ENCODE results near the gene PRXL2A. TPM values are rescaled to one million over a fixed set of nuclear protein-coding genes. Genes with fewer than 3 reads are reported as not detected.
"Not testable (repeated sequence)": the region's sequence is repeated elsewhere in the genome, so short reads cannot be mapped to it uniquely, and the experiment has no call there.

Gene PRXL2A
- total RNA-seq, 1 donor from 2014 or later, result 13.2 TPM

DNA sequence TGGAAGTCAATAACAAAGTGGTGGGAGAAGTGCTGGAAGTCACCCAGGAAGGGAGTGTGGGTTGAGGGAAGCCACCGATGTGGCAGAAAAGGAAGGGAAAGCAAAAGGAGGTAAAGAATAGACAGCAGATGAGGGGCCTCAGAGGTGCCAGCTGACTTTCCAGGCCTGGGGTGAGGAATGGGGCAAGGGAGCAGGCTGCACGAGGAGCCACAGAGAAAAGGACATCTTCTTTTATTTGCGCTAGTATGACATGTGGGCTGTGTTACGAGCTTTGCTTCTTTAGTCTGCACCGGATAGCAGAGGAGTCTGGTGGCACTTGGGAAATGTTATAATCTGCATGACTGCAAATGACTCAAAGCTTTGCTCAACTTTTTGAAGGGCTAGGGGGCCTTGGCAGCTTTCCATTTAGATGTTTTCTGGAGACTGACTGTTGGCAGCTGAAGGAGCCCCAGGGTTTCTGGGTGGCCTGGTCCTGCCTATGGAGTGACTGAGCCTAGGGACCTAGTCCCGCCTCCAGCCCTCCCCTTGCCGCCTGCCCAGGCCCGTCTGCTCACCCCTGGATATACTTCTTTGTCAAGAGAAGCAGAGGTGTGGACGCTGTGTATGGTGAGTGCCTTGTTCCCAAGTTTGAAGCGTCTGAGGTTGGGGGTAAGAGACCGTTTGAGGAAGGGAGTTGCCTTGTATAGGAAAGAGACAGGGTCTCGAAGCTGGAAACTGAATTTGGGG is 5.1 kb downstream of the PRXL2A start:
- Mint-ChIP-seq H3K27me3 (ENCODE audit: insufficient read depth) (no peaks in the 10 kb centered on the region), H3K9me3 (no peaks in the 10 kb centered on the region), H3K4me1 (ENCODE audit: low read depth) (peaks cover 21% of the 10 kb centered on the region), H3K36me3 (ENCODE audit: low read depth) (peaks cover 3% of the 10 kb centered on the region), H3K4me3 (no peak overlapping the region), H3K27ac (peak overlapping the region; percentile 35)
- no peak for DNase-seq (ENCODE audit: low spot score)
- intact Hi-C loops (cut with micrococcal nuclease), result no loop called here

DNA sequence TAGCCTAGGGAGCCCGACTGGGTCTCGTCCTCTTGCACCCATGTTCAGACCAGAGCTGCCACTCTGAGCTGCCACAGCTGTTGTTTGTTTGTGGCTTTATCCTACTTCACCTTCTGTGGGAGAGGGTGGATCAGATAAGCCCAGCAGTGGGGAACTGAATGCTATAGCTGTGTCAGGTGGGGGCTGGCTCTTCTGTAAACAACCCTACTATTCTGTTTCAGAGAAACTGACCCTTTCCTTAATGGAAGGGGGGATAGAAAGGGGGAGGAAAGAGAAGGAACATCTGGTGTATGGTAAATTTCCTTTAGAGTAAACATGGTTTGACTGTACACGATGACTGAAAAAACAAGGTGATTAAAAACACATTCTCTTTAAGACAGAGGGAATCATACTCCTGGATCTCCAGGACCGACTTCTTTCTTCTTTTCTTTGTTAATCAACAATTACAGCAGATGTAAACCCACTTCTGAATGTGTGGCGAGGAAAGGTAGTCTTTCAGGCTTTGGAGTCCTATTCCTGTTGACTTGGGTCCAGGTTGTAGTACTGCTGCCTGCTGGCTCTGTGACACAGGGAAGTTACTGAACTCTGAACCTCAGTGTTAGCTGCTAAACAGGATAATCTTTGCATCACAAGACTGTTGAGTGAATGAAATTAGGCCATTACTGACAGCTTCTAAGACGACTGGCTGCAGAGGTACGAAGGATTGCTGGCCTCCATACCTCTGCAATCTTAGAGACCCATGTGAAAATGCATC is 6.0 kb downstream of the PRXL2A start:
- H3K4me3 Mint-ChIP-seq, result no peak overlapping the region
- H3K27me3 Mint-ChIP-seq (ENCODE audit: insufficient read depth), result no peaks in the 10 kb centered on the region
- intact Hi-C loops (cut with micrococcal nuclease), result no loop called here
- H3K36me3 Mint-ChIP-seq (ENCODE audit: low read depth), result peaks cover 3% of the 10 kb centered on the region
- peaks cover 21% of the 10 kb centered on the region for H3K4me1 Mint-ChIP-seq (ENCODE audit: low read depth)
- DNase-seq (ENCODE audit: low spot score), result no peak
- no peaks in the 10 kb centered on the region for H3K9me3 Mint-ChIP-seq
- no peak overlapping the region for H3K27ac Mint-ChIP-seq

DNA sequence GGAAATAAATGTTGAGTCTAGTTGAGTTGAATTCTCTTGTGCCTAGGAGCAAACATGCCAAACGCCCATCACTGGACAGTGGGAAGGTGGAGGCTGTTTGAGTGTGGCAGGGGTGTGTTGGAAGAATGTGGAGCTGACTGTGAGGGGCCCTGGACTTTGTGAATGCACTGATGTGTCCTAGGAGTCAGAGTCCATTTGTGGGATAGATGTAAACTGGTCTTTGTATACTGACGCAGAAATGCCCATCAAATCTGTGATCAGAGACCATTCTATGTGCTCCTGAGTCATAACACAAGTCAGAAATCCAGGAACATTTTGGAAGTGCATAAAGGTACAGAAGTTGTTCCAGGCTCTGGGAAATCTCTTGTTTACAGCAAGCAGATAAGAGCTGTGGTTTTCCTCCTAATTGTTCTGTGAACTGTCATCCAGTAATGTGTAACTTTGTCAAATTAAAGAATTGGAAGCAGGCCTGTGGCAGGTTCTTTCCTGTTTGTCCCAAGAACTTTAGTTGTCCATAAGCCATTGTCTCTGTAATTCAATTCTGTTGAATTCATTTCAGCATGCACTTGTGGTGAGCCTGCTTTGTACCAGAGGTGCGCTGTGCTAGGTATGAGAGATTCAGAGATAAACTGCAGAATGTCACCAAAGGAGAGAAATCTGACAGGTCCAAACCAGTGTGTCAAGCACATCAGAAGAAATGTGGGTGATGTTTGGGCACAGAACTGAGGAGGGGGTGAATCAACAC is 7.6 kb downstream of the PRXL2A start:
- H3K9me3 Mint-ChIP-seq, result no peaks in the 10 kb centered on the region
- H3K36me3 Mint-ChIP-seq (ENCODE audit: low read depth), result peaks cover under 1% of the 10 kb centered on the region
- DNase-seq (ENCODE audit: low spot score), result no peak
- H3K4me1 Mint-ChIP-seq (ENCODE audit: low read depth), result peaks cover 16% of the 10 kb centered on the region
- H3K27me3 Mint-ChIP-seq (ENCODE audit: insufficient read depth), result peaks cover 2% of the 10 kb centered on the region
- no peak overlapping the region for H3K27ac Mint-ChIP-seq
- no peak overlapping the region for H3K4me3 Mint-ChIP-seq
- intact Hi-C loops (cut with micrococcal nuclease), result no loop called here

DNA sequence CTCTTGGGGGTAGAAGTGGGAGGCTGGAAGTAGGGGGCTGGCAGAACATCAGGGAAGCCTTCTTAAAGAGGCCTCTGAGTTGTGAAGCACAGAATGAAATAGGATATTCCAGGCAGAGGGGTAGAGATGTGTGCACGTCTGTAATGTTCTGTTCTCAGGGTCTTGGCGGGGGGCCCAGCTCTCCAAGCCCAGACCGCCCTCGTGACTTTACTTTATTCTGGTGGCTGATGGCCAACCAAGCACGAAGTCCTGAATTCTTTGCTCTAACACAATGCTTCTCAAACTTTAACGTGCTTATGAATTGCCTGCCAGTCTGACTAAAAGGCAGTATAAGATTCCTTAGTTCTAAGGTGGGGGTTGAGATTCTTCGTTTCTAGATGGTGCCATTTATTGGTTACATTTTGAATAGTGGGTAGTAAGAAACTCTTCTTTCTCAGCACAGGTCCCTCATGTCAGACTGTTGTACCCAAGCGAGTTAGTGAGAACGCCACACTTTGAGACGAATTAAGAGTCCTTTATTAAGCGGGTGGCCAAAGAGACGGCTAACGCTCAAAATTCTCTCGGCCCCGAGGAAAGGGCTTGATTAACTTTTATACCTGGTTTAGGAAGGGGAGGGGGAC is 8.2 kb downstream of the PRXL2A start:
- DNase-seq (ENCODE audit: low spot score), result no peak
- H3K27me3 Mint-ChIP-seq (ENCODE audit: insufficient read depth), result peaks cover 2% of the 10 kb centered on the region
- no peak overlapping the region for H3K4me3 Mint-ChIP-seq
- H3K36me3 Mint-ChIP-seq (ENCODE audit: low read depth), result no peaks in the 10 kb centered on the region
- H3K9me3 Mint-ChIP-seq, result no peaks in the 10 kb centered on the region
- peaks cover 14% of the 10 kb centered on the region for H3K4me1 Mint-ChIP-seq (ENCODE audit: low read depth)
- H3K27ac Mint-ChIP-seq, result no peak overlapping the region
- intact Hi-C loops (cut with micrococcal nuclease), result no loop called here

GRCh38 chr10:80417256-80417655 is 8.9 kb downstream of the PRXL2A start:
- H3K27ac Mint-ChIP-seq; H3K4me3 Mint-ChIP-seq; H3K36me3 Mint-ChIP-seq (ENCODE audit: low read depth); H3K27me3 Mint-ChIP-seq (ENCODE audit: insufficient read depth); H3K9me3 Mint-ChIP-seq; DNase-seq (ENCODE audit: low spot score); intact Hi-C loops (cut with micrococcal nuclease): not testable (repeated sequence)
- H3K4me1 Mint-ChIP-seq (ENCODE audit: low read depth), result peaks cover 14% of the 10 kb centered on the region

- no peak overlapping the region for H3K27ac Mint-ChIP-seq
- intact Hi-C loops (cut with micrococcal nuclease), result no loop called here
- H3K9me3 Mint-ChIP-seq, result no peaks in the 10 kb centered on the region
- DNase-seq (ENCODE audit: low spot score), result no peak
- peaks cover 5% of the 10 kb centered on the region for H3K36me3 Mint-ChIP-seq (ENCODE audit: low read depth)
- H3K27me3 Mint-ChIP-seq (ENCODE audit: insufficient read depth), result peaks cover 2% of the 10 kb centered on the region
- H3K4me3 Mint-ChIP-seq, result no peak overlapping the region
- no peaks in the 10 kb centered on the region for H3K4me1 Mint-ChIP-seq (ENCODE audit: low read depth)
Observed at GRCh38 chr10:80421050-80421706, 12.8 kb downstream of the PRXL2A start.

- Mint-ChIP-seq H3K9me3 (no peaks in the 10 kb centered on the region), H3K36me3 (ENCODE audit: low read depth) (peaks cover 5% of the 10 kb centered on the region), H3K27ac (no peak overlapping the region), H3K4me1 (ENCODE audit: low read depth) (no peaks in the 10 kb centered on the region), H3K27me3 (ENCODE audit: insufficient read depth) (peaks cover 2% of the 10 kb centered on the region), H3K4me3 (no peak overlapping the region)
- intact Hi-C loops (cut with micrococcal nuclease), result no loop called here
- DNase-seq (ENCODE audit: low spot score), result no peak
Observed at GRCh38 chr10:80421707-80422536, 13.6 kb downstream of the PRXL2A start.

DNA sequence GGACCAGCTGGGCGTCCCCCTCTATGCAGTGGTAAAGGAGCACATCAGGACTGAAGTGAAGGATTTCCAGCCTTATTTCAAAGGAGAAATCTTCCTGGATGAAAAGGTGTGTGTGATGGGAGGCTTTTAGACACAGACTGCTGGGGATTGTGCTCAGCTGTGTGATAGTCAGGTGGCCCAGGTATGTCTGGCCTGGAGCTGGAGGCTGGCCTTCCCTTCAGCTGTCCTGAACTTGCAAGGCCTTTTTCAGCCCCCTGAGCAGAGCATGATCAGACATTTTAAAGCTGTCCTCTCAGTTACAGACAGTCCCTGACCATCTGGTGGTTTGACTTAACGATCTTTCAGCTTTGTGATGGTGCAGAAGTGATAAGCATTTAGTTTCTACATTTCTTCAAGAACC is 17.6 kb downstream of the PRXL2A start:
- H3K9me3 Mint-ChIP-seq, result no peaks in the 10 kb centered on the region
- DNase-seq (ENCODE audit: low spot score), result no peak
- H3K4me1 Mint-ChIP-seq (ENCODE audit: low read depth), result no peaks in the 10 kb centered on the region
- intact Hi-C loops (cut with micrococcal nuclease), result no loop called here
- no peak overlapping the region for H3K27ac Mint-ChIP-seq
- peaks cover 14% of the 10 kb centered on the region for H3K36me3 Mint-ChIP-seq (ENCODE audit: low read depth)
- no peak overlapping the region for H3K4me3 Mint-ChIP-seq
- H3K27me3 Mint-ChIP-seq (ENCODE audit: insufficient read depth), result no peaks in the 10 kb centered on the region

DNA sequence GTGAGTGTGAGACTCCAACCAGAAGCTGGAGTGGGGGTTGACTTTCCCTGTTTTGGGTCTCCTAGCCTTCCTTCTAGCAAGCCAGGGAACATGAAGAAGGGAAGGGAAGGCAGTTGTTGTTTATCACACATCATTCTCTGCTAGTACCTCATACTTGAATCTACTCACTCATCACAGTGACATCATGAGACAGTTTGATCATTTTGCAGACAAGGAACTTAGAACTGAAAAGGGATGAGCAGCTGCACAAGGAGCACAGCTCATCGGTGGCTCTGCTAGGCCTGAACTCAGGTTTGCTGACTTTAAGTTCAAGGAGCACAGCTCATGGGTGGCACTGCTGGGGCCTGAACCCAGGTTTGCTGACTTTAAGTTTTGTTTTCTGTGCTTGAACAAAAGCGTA is 19.2 kb downstream of the PRXL2A start:
- Mint-ChIP-seq H3K4me1 (ENCODE audit: low read depth) (no peaks in the 10 kb centered on the region), H3K27ac (no peak overlapping the region), H3K9me3 (no peaks in the 10 kb centered on the region), H3K4me3 (no peak overlapping the region), H3K27me3 (ENCODE audit: insufficient read depth) (no peaks in the 10 kb centered on the region), H3K36me3 (ENCODE audit: low read depth) (peaks cover 14% of the 10 kb centered on the region)
- no peak for DNase-seq (ENCODE audit: low spot score)
- intact Hi-C loops (cut with micrococcal nuclease), result no loop called here

DNA sequence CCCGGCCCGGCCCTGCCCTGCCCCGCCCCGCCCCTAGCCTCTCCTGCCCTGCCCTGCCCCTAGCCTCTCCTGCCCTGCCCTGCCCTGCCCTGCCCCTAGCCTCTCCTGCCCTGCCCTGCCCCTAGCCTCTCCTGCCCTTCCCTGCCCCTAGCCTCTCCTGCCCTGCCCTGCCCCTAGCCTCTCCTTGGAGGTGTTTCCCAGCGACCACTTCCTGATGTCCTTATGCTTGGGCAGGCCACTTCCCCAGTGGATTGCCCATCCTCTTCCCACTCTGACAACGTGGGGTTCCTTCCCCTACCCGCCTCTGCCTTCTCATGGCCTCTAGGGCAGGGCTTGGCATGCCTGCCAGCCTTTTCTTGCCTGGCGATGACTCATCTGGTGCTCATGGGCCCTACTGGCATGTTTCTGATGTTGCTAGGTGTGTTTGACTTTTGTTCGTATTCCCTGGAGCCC is 21.2 kb downstream of the PRXL2A start:
- no peaks in the 10 kb centered on the region for H3K27me3 Mint-ChIP-seq (ENCODE audit: insufficient read depth)
- peaks cover 14% of the 10 kb centered on the region for H3K36me3 Mint-ChIP-seq (ENCODE audit: low read depth)
- no peak overlapping the region for H3K27ac Mint-ChIP-seq
- no peaks in the 10 kb centered on the region for H3K9me3 Mint-ChIP-seq
- intact Hi-C loops (cut with micrococcal nuclease), result no loop called here
- H3K4me1 Mint-ChIP-seq (ENCODE audit: low read depth), result no peaks in the 10 kb centered on the region
- no peak for DNase-seq (ENCODE audit: low spot score)
- H3K4me3 Mint-ChIP-seq, result no peak overlapping the region

DNA sequence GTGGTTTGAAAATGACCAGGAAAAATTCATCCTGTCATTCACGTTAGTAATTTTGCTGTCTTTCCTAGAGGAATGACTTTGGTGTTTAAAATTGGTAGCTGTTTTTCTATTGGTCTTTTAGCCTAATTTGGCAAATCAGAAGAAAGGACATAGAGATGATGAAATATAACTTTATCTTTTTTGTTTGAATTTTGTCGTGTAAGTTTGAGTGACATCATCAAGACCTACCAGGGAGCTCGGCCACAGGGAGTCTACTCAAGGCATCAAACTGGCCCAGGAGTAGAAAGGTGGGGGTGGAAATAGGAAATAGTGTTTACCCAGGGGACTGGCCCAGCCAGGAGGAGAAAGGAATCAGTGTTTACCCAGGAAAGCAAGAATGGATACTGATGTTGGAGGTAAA is 24.8 kb downstream of the PRXL2A start:
- Mint-ChIP-seq H3K9me3 (no peaks in the 10 kb centered on the region), H3K27me3 (ENCODE audit: insufficient read depth) (peaks cover 13% of the 10 kb centered on the region), H3K4me3 (no peak overlapping the region), H3K36me3 (ENCODE audit: low read depth) (peaks cover 3% of the 10 kb centered on the region), H3K4me1 (ENCODE audit: low read depth) (no peaks in the 10 kb centered on the region), H3K27ac (no peak overlapping the region)
- no peak for DNase-seq (ENCODE audit: low spot score)
- intact Hi-C loops (cut with micrococcal nuclease), result no loop called here
